ENCODE data around the gene COBL. TPM values are rescaled to one million over a fixed set of nuclear protein-coding genes. Genes with fewer than 3 reads are reported as not detected.

The COBL gene
- total RNA-seq, 1 experiment from 2014 or later: 0.39 TPM

- ChIA-PET CTCF (no interaction called here), POLR2A (no interaction called here)
- DNase-seq (ENCODE audit: low read depth, low spot score): no peak
- Histone ChIP-seq H3K9me3 (ENCODE audit: control insufficient read depth, insufficient read depth, low read depth, low read length) (no peaks in the 10 kb centered on the region), H3K36me3 (ENCODE audit: control insufficient read depth, insufficient read depth, low read length) (no peaks in the 10 kb centered on the region), H3K27ac (ENCODE audit: low read length) (no peak overlapping the region), H3K4me3 (ENCODE audit: low read depth in 2 of 2, low read length in 2 of 2) (no peak overlapping the region), H3K27me3 (ENCODE audit: control insufficient read depth, insufficient read depth, low read length) (peaks cover 5% of the 10 kb centered on the region), H3K4me1 (ENCODE audit: control insufficient read depth, insufficient read depth, low read length) (no peaks in the 10 kb centered on the region)
- intact Hi-C loops (cut with micrococcal nuclease; ENCODE audit: unreplicated experiment) (no loop called here), in situ Hi-C loops (cut with HindIII; ENCODE audit: low pct_unique_long_range_greater_than_20kb, low sequenced_read_pairs) (no loop called here)
- no peak for ATAC-seq
- TF ChIP-seq TCF7L2 (IDR thresholded peaks at IDR 0.05; ENCODE audit: low read depth, low read length) (no peak), POLR2AphosphoS5 (IDR thresholded peaks at IDR 0.05; ENCODE audit: low read depth, low read length) (no peak)
- TF ChIP-seq, protein P1, sequence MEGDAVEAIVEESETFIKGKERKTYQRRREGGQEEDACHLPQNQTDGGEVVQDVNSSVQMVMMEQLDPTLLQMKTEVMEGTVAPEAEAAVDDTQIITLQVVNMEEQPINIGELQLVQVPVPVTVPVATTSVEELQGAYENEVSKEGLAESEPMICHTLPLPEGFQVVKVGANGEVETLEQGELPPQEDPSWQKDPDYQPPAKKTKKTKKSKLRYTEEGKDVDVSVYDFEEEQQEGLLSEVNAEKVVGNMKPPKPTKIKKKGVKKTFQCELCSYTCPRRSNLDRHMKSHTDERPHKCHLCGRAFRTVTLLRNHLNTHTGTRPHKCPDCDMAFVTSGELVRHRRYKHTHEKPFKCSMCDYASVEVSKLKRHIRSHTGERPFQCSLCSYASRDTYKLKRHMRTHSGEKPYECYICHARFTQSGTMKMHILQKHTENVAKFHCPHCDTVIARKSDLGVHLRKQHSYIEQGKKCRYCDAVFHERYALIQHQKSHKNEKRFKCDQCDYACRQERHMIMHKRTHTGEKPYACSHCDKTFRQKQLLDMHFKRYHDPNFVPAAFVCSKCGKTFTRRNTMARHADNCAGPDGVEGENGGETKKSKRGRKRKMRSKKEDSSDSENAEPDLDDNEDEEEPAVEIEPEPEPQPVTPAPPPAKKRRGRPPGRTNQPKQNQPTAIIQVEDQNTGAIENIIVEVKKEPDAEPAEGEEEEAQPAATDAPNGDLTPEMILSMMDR (IDR thresholded peaks at IDR 0.05): 0 out of 2 replicates have a peak, but pooled peaks have one; percentile 1
- no TSS peak for BruUV-seq (replicated peaks)
Observed at GRCh38 chr7:50981743-50982142, 334.9 kb downstream of the COBL start.

DNA sequence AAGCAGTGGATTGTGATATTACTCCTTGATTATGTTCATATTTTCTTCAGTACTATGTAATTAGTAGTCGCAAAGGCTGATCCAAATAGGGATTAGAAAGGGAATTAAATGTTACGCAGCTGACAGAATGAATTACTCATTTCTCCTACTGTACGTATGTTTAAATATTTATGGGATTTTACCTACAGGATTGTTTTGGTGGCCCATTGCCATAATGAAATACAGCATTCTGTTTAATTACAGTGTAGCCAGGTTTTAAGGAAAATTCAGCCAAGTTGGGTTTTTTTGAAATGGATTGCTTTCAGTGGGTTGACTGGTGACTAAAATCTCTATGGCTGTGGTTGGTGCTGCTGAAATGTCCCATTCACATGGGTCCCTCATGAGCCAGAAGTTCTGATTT, 336.2 kb downstream of the COBL start:
- intact Hi-C loops (cut with micrococcal nuclease; ENCODE audit: unreplicated experiment): no loop called here
- no peak for DNase-seq (ENCODE audit: low read depth, low spot score)
- Histone ChIP-seq H3K36me3 (ENCODE audit: control insufficient read depth, insufficient read depth, low read length) (no peaks in the 10 kb centered on the region), H3K4me1 (ENCODE audit: control insufficient read depth, insufficient read depth, low read length) (no peaks in the 10 kb centered on the region), H3K9me3 (ENCODE audit: control insufficient read depth, insufficient read depth, low read depth, low read length) (no peaks in the 10 kb centered on the region), H3K4me3 (ENCODE audit: low read depth in 2 of 2, low read length in 2 of 2) (no peak overlapping the region), H3K27me3 (ENCODE audit: control insufficient read depth, insufficient read depth, low read length) (peaks cover 5% of the 10 kb centered on the region), H3K27ac (ENCODE audit: low read length) (no peak overlapping the region)
- no TSS peak for BruUV-seq (replicated peaks)
- ChIA-PET POLR2A (no interaction called here), CTCF (no interaction called here)
- TF ChIP-seq POLR2AphosphoS5 (IDR thresholded peaks at IDR 0.05; ENCODE audit: low read depth, low read length) (no peak), TCF7L2 (IDR thresholded peaks at IDR 0.05; ENCODE audit: low read depth, low read length) (no peak), SIN3A (IDR thresholded peaks at IDR 0.05; ENCODE audit: borderline replicate concordance, insufficient read depth, low read depth, low read length) (no peak)
- TF ChIP-seq, protein P1 (IDR thresholded peaks at IDR 0.05): no peak
- TF ChIP-seq, protein P2, sequence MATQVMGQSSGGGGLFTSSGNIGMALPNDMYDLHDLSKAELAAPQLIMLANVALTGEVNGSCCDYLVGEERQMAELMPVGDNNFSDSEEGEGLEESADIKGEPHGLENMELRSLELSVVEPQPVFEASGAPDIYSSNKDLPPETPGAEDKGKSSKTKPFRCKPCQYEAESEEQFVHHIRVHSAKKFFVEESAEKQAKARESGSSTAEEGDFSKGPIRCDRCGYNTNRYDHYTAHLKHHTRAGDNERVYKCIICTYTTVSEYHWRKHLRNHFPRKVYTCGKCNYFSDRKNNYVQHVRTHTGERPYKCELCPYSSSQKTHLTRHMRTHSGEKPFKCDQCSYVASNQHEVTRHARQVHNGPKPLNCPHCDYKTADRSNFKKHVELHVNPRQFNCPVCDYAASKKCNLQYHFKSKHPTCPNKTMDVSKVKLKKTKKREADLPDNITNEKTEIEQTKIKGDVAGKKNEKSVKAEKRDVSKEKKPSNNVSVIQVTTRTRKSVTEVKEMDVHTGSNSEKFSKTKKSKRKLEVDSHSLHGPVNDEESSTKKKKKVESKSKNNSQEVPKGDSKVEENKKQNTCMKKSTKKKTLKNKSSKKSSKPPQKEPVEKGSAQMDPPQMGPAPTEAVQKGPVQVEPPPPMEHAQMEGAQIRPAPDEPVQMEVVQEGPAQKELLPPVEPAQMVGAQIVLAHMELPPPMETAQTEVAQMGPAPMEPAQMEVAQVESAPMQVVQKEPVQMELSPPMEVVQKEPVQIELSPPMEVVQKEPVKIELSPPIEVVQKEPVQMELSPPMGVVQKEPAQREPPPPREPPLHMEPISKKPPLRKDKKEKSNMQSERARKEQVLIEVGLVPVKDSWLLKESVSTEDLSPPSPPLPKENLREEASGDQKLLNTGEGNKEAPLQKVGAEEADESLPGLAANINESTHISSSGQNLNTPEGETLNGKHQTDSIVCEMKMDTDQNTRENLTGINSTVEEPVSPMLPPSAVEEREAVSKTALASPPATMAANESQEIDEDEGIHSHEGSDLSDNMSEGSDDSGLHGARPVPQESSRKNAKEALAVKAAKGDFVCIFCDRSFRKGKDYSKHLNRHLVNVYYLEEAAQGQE (IDR thresholded peaks at IDR 0.05; ENCODE audit: insufficient read depth in 1 of 2, low read depth in 2 of 2, low read length in 1 of 2): no peak
- in situ Hi-C loops (cut with HindIII; ENCODE audit: low pct_unique_long_range_greater_than_20kb, low sequenced_read_pairs): no loop called here
- ATAC-seq: no peak
